Fibroblast of villous mesenchyme (primary cell): Measurements from ENCODE around the gene BPGM. TPM values are rescaled to one million over a fixed set of nuclear protein-coding genes. Genes with fewer than 3 reads are reported as not detected.

ENCODE experiments used
- DNase-seq: peaks from one replicate; pipeline ENCODE4 v3.0.0-alpha.2; 2010; ENCODE audit warnings: low read depth
- H3K4me3 ChIP-seq: 2 replicates; pipeline ENCODE4 v1.5.1; 2011; ENCODE audit warnings: low read depth, mild to moderate bottlenecking, low read length
- total RNA-seq: library from RNA; depleted of rRNA; stranded (reverse); fragments of >200 nt; gene quantifications from 2 replicates; pipeline ENCODE4 v1.2.3, GENCODE V29; 2012
- TF ChIP-seq, protein P1 (sequence below): IDR thresholded peaks from 2 replicates; pipeline ENCODE4 v1.5.1; 2012; ENCODE audit warnings: low read depth, mild to moderate bottlenecking, low read length; ENCODE audit not compliant: insufficient read depth

The BPGM gene
- total RNA-seq, 1 donor, result 59.2 TPM

GRCh38 chr7:134710854-134711624 lies 64.4 kb downstream of the BPGM start:
- DNase-seq, result peak; percentile 44
- no peak overlapping the region for H3K4me3 ChIP-seq
- TF ChIP-seq, protein P1, sequence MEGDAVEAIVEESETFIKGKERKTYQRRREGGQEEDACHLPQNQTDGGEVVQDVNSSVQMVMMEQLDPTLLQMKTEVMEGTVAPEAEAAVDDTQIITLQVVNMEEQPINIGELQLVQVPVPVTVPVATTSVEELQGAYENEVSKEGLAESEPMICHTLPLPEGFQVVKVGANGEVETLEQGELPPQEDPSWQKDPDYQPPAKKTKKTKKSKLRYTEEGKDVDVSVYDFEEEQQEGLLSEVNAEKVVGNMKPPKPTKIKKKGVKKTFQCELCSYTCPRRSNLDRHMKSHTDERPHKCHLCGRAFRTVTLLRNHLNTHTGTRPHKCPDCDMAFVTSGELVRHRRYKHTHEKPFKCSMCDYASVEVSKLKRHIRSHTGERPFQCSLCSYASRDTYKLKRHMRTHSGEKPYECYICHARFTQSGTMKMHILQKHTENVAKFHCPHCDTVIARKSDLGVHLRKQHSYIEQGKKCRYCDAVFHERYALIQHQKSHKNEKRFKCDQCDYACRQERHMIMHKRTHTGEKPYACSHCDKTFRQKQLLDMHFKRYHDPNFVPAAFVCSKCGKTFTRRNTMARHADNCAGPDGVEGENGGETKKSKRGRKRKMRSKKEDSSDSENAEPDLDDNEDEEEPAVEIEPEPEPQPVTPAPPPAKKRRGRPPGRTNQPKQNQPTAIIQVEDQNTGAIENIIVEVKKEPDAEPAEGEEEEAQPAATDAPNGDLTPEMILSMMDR, result no peak

DNA sequence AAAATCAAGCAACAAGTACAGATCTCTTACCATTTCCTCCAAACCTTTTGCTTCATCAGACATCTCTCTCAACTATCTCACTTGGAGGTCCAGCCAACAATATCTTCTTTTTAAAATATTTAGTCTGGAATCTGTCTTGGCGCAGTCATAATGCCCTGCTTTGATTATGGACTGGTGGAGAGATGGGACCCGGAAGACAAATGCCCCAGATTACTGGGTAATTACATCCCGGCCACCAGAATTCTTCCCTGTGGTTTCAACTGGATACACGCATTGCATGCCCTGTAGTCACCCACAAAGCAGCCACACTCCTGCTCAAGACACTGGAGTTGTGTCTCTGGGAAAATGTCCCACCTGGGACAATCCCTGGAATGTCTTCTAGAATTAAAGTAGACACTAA lies 65.5 kb downstream of the BPGM start:
- TF ChIP-seq, protein P1, result no peak
- no peak overlapping the region for H3K4me3 ChIP-seq
- no peak for DNase-seq

DNA sequence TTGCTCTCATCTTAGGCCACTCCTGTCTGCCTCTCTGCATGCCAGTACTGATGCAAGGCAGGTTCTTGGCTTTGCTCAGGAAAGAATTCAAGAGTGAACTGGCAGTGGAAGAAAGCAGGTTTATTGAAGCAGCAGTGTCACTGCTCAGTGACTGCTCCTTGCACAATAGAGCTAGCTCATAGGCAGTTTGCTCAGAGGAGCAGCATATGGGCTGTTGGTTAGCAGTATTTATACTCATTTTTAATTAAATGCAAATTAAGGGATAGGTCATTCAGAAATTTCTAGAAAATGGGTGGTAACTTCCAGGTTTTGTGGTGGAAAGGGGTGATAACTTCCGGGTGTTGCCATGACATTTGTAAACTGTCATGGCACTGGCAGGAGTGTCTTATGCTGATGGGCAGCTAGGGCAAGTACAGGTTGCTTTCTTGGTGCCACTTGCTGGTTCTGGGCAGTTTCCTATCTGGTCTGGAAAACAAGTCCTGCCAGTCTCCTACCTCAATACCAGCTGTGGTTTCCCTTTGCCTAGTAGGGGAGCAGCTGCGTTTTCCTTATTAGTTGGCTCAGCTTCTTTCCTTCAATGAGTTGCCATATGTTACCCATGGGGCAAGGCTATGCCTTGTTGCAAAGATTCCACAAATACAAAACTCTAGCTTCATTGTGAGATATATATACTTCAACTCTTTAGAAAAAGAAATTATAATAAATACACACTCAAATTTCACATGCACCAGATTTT lies 68.0 kb downstream of the BPGM start:
- no peak overlapping the region for H3K4me3 ChIP-seq
- DNase-seq, result no peak
- TF ChIP-seq, protein P1, result no peak

GRCh38 chr7:134718211-134718875 lies 71.7 kb downstream of the BPGM start:
- H3K4me3 ChIP-seq, result no peak overlapping the region
- peak; percentile 73 for DNase-seq
- TF ChIP-seq, protein P1, result no peak

DNA sequence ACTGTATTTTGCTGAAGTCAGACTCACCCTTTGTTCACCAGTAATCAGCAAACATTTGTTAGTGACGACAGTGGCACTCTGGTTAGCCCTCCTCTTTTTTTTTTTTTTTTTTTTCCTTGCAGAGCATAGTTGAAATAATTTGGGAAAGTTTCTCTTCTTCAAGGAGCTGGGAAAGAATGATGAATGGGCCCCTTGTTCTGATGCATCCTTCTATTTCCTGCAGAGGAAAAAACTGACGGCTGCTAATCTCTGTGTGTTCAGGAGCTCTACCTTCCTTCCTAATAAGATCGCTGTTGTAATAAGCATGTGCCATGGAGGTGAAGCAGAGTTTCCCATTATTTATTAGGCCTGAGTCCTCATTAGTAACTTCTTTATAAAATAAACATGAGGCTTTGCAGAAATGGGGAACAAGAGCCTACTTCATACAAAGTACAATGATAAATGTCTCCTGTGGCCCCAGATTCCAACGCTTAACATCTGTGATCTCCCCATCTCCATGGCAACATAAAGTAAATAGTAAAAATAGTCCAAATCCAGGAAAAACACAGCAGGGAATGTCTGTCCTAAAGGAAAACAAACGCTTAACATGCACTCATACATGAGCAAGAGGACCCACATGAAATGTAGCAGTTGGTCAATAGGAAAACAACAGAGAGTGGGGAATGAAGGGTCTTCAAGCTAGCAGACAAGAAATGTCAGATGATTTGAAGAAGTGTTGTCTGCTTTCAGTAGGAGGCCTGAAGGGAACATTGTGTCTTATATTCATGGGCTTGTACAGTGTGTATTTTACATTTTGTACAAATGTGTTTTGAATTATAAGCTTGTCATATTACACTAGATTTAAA lies 73.7 kb downstream of the BPGM start:
- peak; percentile 79 for DNase-seq
- H3K4me3 ChIP-seq, result no peak overlapping the region
- TF ChIP-seq, protein P1, result no peak

DNA sequence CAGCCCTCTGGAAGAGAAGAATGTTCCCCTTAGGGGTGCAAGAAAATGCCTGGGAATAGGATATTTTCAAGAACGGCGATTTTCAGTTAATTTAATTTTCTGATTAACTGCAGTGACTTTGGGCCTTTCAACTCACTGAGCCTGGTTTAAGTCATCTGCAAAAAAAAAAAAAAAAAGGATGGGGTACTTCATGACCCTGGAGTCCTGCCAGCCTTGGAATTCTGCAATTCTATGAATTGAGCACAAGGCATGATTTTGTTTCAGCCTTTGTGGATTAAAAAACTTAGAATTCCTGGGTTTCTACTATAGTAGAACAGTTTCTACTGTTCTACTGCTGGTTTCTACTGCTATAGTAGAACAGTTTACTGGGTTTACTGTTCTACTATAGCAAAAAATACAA lies 74.5 kb downstream of the BPGM start:
- DNase-seq, result no peak
- H3K4me3 ChIP-seq, result no peak overlapping the region
- TF ChIP-seq, protein P1, result no peak
